HG03457 (cell line): ENCODE measurements around the gene PMM1.

Source experiments
- ATAC-seq: cut with Tn5 transposase; IDR thresholded peaks from one replicate; pipeline ENCODE4 v1.9.1; 2021; ENCODE audit warnings: moderate number of reproducible peaks; ENCODE audit not compliant: unreplicated experiment

PMM1 gene

DNA sequence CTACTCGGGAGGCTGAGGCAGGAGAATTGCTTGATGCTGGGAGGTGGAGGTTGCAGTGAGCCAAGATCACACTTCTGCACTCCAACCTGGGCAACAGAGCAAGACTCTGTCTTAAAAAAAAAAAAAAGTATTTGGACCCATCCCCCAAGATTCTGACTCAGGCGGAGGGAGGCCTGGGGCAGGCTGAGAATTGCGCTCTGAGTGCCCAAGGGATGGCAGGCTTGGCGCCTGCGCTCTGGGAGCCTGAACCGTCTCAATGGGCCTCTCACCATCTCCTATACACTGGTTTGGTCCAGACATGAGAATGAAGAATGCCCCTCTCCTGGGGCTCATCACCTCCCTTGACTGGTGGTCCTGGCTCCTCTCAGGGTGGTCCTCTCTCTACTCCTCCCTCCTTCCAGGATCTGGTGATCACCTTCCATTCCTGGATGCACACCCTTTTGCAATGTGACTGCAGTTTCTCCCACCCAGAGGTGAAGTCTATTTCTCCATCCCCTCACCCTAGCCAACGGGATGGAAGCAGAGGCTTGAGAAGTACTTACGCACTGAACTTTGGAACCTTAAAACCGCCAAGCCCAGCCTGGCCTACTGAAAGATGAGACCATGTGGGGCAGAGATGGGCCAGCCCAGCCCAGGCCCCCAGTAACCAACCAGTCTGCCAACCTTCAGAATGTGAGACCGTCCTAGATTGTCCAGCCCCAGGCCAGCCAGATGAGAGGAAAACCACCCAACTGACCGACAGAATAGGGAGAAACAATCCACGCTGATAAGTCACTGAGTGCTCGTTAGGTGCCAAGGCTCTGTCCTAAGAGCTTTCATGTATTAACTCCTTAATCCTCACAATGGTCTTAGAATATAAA, 50.3 kb downstream of the PMM1 start:
- ATAC-seq, result no peak

DNA sequence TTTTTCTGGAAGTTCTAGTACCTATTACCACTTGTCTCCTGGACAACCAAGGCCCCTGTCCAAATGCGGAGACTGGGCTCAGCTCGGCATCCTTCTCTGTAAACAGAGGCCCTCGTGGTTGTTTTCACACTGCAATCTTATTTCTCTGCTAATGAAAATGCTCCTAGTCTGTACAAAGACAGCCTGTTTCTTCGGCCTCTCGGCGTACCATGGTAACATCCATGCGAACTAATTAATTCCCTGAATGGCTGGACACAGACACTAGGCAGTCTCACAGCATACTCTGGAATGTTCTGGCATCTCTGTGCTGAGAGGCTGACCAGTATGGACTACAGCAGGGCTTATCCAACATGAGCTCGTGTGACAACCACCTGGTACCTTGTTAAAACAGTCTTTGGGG, 51.1 kb downstream of the PMM1 start:
- ATAC-seq, result no peak

DNA sequence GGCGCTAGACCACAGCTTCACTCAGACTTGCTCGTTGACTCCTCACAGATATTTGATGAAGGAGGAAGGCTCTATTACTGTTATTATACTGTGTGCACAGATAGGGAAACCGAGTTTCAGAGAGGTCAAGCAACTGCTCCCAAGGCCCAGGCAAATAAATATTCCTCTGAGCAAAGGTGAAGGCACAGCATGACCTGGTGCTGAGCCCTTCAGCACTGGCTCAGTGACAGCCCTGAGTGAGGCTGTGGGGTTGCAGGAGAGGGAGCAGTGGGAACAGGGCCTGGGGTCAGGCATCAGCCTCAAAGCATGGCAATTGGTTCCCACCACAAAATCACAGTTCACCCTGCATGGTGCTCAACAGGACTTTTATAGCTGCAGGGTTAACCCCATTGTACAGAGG, 52.4 kb downstream of the PMM1 start:
- no peak for ATAC-seq

DNA sequence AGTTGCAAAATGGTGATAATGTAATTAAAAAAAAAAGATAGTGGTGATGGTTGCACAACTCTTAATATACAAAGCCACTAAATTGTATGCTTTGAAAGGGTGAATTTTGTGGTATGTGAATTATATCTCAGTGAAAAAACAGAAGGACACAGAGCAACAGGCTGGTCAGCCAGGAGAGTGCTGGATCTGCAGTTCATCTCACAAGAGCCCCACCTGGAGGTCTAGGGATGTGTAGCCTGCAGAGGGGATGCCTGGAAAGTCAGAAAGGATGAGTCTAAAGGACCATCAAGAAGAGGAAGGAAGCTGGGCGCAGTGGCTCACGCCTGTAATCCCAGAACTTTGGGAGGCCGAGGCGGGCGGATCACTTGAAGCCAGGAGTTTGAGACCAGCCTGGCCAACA, 54.4 kb downstream of the PMM1 start:
- no peak for ATAC-seq

DNA sequence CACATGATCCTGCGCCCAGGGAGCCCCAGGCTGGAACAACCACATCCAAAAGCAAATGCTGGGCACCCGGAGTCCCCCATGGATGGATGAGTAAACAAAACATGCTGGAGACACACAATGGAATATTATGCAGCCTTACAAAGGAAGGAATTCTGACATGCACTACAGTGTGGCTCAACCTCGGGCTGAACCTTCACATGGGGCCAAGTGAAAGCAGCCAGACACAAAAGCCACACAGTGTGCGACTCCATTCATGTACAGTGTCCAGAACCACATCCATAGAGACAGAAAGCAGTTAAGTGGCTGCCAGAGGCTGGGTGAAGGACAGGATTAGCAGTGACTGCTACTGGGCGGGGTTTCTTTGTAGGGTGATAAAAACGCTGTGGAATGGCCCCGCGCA, 55.4 kb downstream of the PMM1 start:
- no peak for ATAC-seq

DNA sequence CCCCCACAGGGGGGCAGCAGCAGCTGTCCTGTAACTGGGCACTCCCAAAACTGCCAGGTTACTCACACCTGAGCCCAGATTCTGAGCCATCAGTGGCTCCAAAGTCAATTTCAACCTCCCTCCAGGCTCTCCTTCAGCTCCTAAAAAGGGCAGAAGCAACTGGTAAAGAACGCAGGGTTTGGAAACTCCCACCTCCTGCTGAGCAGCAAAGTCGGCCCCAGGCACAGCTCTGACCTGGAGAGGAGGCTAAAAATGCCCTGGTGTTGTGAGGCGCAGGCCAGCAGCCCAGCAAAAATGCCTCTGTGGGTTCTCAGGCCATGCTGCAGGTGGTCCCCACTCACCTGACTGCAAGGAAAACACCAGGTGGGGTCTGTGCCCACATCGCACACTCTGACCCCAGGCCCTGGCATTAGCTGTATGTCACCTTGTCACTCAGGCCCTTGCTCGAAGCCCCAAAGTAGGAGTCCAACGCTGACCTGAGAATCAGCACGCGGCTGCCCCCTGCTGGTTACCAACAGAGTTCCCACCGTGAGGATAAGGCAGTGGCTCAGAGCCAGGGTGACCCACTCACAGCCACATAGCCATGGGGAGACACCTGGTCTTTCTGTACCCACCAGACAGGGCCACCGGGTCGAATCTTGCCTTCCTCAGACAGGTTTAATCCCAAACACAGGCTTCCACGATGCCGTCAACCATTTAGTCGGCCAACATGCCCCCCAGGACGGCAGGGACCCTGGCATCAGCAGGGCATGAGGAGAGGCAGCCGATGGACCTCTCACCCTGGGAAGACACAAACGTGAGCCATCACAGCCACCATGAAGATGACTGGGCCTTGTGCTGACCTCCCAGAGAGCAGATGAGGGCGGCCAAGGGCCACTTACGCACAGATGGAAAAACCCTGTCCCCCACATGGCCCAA, 56.5 kb downstream of the PMM1 start:
- no peak for ATAC-seq

DNA sequence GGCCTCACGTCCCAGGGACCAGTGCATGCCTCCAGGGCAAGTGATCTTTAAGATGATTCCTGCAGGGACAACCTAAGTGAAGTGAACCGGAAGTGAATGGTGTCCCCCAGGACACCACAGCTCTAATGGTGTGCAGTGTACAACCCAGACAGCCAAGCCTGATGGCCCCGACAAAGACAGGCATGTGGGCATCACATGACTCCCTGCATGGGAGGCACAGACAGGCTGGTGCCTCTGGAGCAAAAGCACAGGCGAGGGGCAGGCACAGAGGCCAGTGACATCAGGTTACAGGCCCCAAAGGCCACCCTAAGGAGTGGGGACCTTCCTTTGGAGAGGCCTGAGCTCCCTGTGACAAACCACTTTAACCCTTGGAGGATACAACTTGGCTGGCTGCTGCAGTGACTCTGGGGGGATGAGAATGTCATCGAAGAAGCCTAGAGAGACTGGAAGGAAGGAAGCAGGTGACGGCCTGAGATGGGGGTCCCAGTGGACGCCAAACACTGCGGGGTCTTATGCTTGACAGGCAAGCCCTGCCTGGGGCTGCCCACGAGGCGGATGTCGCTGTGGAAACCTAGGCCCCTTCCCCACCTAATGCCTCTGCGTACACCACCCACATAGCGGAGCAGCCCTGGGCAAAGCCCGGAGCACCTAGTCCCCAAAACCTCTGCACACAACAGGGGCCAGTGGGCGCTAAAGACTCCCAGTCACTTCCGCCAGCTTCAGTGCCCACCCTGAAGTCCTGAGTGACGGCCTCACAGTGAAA, 57.7 kb downstream of the PMM1 start:
- no peak for ATAC-seq

DNA sequence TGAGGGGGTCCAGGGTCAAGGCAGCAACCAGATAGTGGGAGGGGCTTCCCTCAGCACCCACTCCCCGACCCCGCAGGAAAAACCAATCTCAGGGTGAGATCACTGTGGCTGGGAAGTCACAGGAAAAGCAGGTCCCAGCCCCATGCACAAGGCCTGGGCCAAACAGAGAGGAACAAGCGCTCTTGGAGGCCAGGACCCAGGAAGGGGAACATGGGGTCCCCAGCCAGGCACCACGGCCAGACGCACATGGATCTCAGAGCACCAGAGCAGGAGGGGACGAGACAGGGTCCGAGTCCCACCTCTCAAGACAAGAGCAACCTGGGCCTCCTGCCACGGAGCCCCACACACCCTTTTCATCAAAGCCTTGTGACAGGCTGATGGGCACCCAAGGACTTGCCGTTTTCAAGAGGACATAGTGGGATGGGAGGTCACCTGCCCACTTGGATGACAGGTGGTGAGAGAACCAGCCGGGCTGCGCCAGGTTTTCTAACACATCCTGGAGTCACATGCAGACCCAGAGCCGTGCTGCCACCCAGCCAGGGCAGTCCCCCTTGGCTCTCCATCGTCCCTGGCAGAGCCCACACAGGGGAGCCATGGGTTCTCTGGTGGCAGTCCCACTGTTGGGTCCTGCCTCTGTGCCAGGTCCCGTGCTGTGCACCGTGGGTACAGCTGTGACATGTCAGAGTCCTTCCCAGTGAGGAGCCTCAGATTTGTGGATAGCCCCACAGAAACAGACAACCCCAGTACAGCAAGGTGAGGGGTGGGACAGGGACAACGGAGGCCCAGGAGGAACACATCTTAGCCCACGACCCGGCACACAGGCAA, 58.5 kb downstream of the PMM1 start:
- ATAC-seq, result no peak

DNA sequence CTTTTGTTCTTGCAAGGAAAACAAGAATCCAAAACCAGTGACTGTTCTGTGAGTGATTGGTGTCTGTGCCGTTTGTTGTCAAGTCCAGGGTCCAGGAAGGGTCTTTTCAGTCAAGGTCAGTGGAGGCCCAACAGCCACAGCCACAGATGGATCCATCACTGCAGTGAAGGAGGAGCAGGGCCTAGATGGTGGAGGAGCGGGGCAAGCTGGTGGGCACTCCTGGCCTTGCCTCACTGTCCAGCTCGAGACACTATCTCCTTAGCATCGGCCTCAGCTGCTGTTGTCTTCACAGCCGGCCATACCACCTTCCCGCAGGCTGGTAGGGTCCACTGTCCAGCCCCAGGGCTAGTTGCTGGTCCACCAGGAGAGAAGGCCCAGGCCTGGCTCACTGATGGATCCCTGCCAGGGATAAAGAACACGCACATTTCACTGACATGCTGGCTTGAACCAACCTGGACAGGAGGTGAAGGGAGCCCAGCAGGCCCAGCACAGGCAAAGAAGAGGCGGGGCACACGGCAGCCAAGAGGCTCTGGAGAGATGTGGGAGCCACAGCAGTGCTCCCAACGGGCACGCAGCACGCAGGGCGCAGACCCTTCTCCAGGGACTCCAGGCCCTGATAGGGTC, 60.6 kb downstream of the PMM1 start:
- ATAC-seq, result no peak

DNA sequence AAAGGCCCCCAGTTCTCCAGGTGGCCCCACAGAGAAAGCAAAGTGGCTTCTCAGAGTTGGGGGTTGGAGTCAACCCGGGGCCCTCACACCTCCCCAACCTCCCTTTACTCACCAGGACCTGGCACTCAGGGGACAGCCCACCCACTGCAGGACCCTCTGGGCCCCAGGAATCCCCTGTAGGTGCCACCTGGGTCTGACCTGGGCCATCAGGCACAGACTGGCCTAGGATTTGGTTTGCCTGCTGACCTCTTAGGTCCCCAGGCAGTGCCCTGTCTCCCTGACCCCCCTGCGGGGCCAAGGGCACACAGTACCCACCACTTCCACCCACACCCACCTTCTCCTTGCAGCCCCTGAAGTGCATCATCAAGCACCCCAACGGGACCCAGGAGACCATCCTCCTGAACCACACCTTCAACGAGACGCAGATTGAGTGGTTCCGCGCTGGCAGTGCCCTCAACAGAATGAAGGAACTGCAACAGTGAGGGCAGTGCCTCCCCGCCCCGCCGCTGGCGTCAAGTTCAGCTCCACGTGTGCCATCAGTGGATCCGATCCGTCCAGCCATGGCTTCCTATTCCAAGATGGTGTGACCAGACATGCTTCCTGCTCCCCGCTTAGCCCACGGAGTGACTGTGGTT, 61.4 kb downstream of the PMM1 start:
- ATAC-seq, result no peak
